GM23338 (cell line): ENCODE data around the gene LANCL1. TPM values are rescaled to one million over a fixed set of nuclear protein-coding genes. Genes with fewer than 3 reads are reported as not detected.

Experiments
- ATAC-seq: fragments of 200-7000 bp; cut with Tn5 transposase; 3 replicates; pipeline ENCODE4 v1.9.1; 2020
- DNase-seq: peaks from one replicate; pipeline ENCODE4 v3.0.0-alpha.2; 2015; ENCODE audit warnings: low spot score
- H2AFZ ChIP-seq: fragments of 200-600 bp; sonication (generic); 2 replicates; pipeline ENCODE4 v1.8.0; 2016; ENCODE audit warnings: antibody characterized with exemption, mild to moderate bottlenecking, moderate library complexity
- H3F3A ChIP-seq: fragments of 200-600 bp; sonication (generic); replicated peaks from 2 replicates; pipeline ENCODE4 v1.8.0; 2017; ENCODE audit warnings: antibody characterized with exemption, mixed run types, low read depth
- H3K27ac ChIP-seq: fragments of 200-600 bp; sonication (generic); 2 replicates; pipeline ENCODE4 v1.6.1; 2016; ENCODE audit warnings: low read depth
- H3K27me3 ChIP-seq: fragments of 200-600 bp; sonication (generic); 2 replicates; pipeline ENCODE4 v1.8.0; 2016; ENCODE audit warnings: mild to moderate bottlenecking, mixed run types, moderate library complexity; ENCODE audit not compliant: insufficient read depth
- H3K36me3 ChIP-seq: fragments of 200-600 bp; sonication (generic); 2 replicates; pipeline ENCODE4 v1.8.0; 2016; ENCODE audit warnings: mild to moderate bottlenecking; ENCODE audit not compliant: insufficient read depth
- H3K4me1 ChIP-seq: fragments of 200-600 bp; sonication (generic); 2 replicates; pipeline ENCODE4 v1.8.0; 2016; ENCODE audit warnings: mild to moderate bottlenecking, moderate library complexity; ENCODE audit not compliant: insufficient read depth
- H3K4me2 ChIP-seq: fragments of 200-600 bp; sonication (generic); 2 replicates; pipeline ENCODE4 v1.7.1; 2017; ENCODE audit warnings: mixed run types
- H3K4me3 ChIP-seq: fragments of 200-600 bp; sonication (generic); 2 replicates; pipeline ENCODE4 v1.6.1; 2016; ENCODE audit warnings: mixed run types
- H3K79me2 ChIP-seq: fragments of 200-600 bp; sonication (generic); replicated peaks from 2 replicates; pipeline ENCODE4 v1.8.0; 2017; ENCODE audit warnings: mild to moderate bottlenecking; ENCODE audit not compliant: insufficient read depth
- H3K9me2 ChIP-seq: fragments of 200-600 bp; sonication (generic); 2 replicates; pipeline ENCODE4 v1.8.0; 2017; ENCODE audit not compliant: insufficient read depth
- H4K20me1 ChIP-seq: fragments of 200-600 bp; sonication (generic); replicated peaks from 2 replicates; pipeline ENCODE4 v1.8.0; 2017; ENCODE audit warnings: mild to moderate bottlenecking; ENCODE audit not compliant: insufficient read depth
- H3K27ac Mint-ChIP-seq: 2 replicates; pipeline ENCODE4 v1.8.0; 2020; ENCODE audit warnings: inconsistent platforms, mild to moderate bottlenecking, moderate library complexity, mixed read lengths
- H3K27me3 Mint-ChIP-seq: 3 replicates; pipeline ENCODE4 v1.8.0; 2022; ENCODE audit warnings: low read depth, mild to moderate bottlenecking, moderate library complexity, mixed read lengths, inconsistent platforms; ENCODE audit not compliant: insufficient read depth, poor library complexity
- H3K36me3 Mint-ChIP-seq: 3 replicates; pipeline ENCODE4 v1.8.0; 2021; ENCODE audit warnings: low read depth, mild to moderate bottlenecking, inconsistent platforms, moderate library complexity, mixed read lengths
- H3K4me1 Mint-ChIP-seq: 3 replicates; pipeline ENCODE4 v1.8.0; 2020; ENCODE audit warnings: mild to moderate bottlenecking, inconsistent platforms, mixed read lengths
- H3K4me3 Mint-ChIP-seq: 3 replicates; pipeline ENCODE4 v1.8.0; 2021; ENCODE audit warnings: moderate library complexity, mild to moderate bottlenecking, inconsistent platforms, mixed read lengths
- H3K9me3 Mint-ChIP-seq: 3 replicates; pipeline ENCODE4 v1.8.0; 2020; ENCODE audit warnings: moderate library complexity, mild to moderate bottlenecking, inconsistent platforms, mixed read lengths
- CREB1 ChIP-seq: fragments of 250-450 bp; sonication (Bioruptor Pico); IDR thresholded peaks from 2 replicates; pipeline ENCODE4 v1.5.0; 2020; ENCODE audit warnings: low read depth, mild to moderate bottlenecking, moderate library complexity
- CTCF ChIP-seq, 2 experiments: fragments of 200-600 bp in 1 of 2; sonication (generic) in 1 of 2; conservative IDR thresholded peaks; 2 replicates each; pipeline versions ENCODE4 v1.5.1 to v1.6.1; 2016 to 2017; ENCODE audit warnings: antibody characterized with exemption in 2 of 2, low read depth in 2 of 2, mild to moderate bottlenecking in 2 of 2, moderate library complexity in 1 of 2
- ETS1 ChIP-seq: IDR thresholded peaks from 2 replicates; pipeline ENCODE4 v1.6.1; 2016; ENCODE audit warnings: antibody characterized with exemption
- EZH2 ChIP-seq: fragments of 200-600 bp; sonication (generic); IDR thresholded peaks from one replicate; pipeline ENCODE4 v1.8.0; 2017; ENCODE audit warnings: antibody characterized with exemption, mild to moderate bottlenecking, low read depth; ENCODE audit not compliant: unreplicated experiment
- EZH2phosphoT487 ChIP-seq: fragments of 200-600 bp; sonication (generic); IDR thresholded peaks from one replicate; pipeline ENCODE4 v1.8.1; 2018; ENCODE audit warnings: antibody characterized with exemption; ENCODE audit not compliant: unreplicated experiment
- JUNB ChIP-seq: IDR thresholded peaks from one replicate; pipeline ENCODE4 v1.6.1; 2016; ENCODE audit warnings: antibody characterized with exemption; ENCODE audit not compliant: unreplicated experiment
- NANOG ChIP-seq: IDR thresholded peaks from 2 replicates; pipeline ENCODE4 v1.6.1; 2016; ENCODE audit warnings: antibody characterized with exemption, borderline replicate concordance
- POLR2AphosphoS5 ChIP-seq: IDR thresholded peaks from 2 replicates; pipeline ENCODE4 v1.6.1; 2016; ENCODE audit warnings: antibody characterized with exemption, low read depth
- REST ChIP-seq: IDR thresholded peaks from one replicate; pipeline ENCODE4 v1.6.1; 2018; ENCODE audit warnings: antibody characterized with exemption; ENCODE audit not compliant: unreplicated experiment
- STAT1 ChIP-seq: IDR thresholded peaks from one replicate; pipeline ENCODE4 v1.6.1; 2016; ENCODE audit warnings: antibody characterized with exemption; ENCODE audit not compliant: unreplicated experiment
- ZNF114 ChIP-seq: fragments of 250-450 bp; sonication (Bioruptor Pico); IDR thresholded peaks from 2 replicates; pipeline ENCODE4 v1.5.0; 2020; ENCODE audit warnings: mild to moderate bottlenecking, moderate library complexity
- ZNF331 ChIP-seq: fragments of 250-450 bp; sonication (Bioruptor Pico); IDR thresholded peaks from 2 replicates; pipeline ENCODE4 v1.5.0; 2020; ENCODE audit warnings: low read depth, mild to moderate bottlenecking, moderate library complexity
- polyA plus RNA-seq: library from polyadenylated mRNA; unstranded; fragments of >200 nt; fragmentation: Nextera tagmentation; extraction: Ambion mirVana; gene quantifications from 2 replicates; pipeline ENCODE4 v1.2.1, GENCODE V29; 2016
- total RNA-seq: library from RNA; depleted of rRNA; stranded (reverse); fragments of >200 nt; shearing (Covaris generic); gene quantifications from 2 replicates; pipeline ENCODE4 v1.2.3, GENCODE V29; 2014

Gene LANCL1
- total and polyA plus RNA-seq, 2 experiments from 2014 or later: 13.4 to 36.8 TPM

GRCh38 chr2:210458395-210458794, 18.2 kb downstream of the LANCL1 start:
- Mint-ChIP-seq H3K36me3 (peaks cover 7% of the 10 kb centered on the region), H3K27ac (no peak overlapping the region), H3K27me3 (no peaks in the 10 kb centered on the region), H3K4me3 (no peak overlapping the region), H3K9me3 (no peaks in the 10 kb centered on the region), H3K4me1 (peaks cover 3% of the 10 kb centered on the region)
- Histone ChIP-seq H4K20me1 (no peaks in the 10 kb centered on the region), H3F3A (no peaks in the 10 kb centered on the region), H3K4me2 (no peak overlapping the region), H2AFZ (no peak overlapping the region), H3K79me2 (no peaks in the 10 kb centered on the region), H3K27me3 (no peaks in the 10 kb centered on the region), H3K9me2 (no peaks in the 10 kb centered on the region), H3K4me3 (no peak overlapping the region), H3K4me1 (no peaks in the 10 kb centered on the region), H3K27ac (no peak overlapping the region), H3K36me3 (peaks cover 4% of the 10 kb centered on the region; the same call in 1 of the 2 replicates)
- TF ChIP-seq STAT1: no peak
- TF ChIP-seq CREB1 (CRISPR knock-in tag): no peak
- TF ChIP-seq NANOG: no peak
- no peak for TF ChIP-seq ZNF114 (CRISPR knock-in tag)
- no peak for TF ChIP-seq EZH2phosphoT487
- TF ChIP-seq POLR2AphosphoS5: no peak
- no peak for TF ChIP-seq CTCF (conservative IDR thresholded peaks at IDR 0.05; ENCODE audit: low read depth in 2 of 2)
- no peak for TF ChIP-seq REST
- ATAC-seq: no peak
- DNase-seq: no peak

- Mint-ChIP-seq H3K4me1 (peaks cover 3% of the 10 kb centered on the region), H3K4me3 (no peak overlapping the region), H3K27me3 (no peaks in the 10 kb centered on the region), H3K27ac (no peak overlapping the region), H3K36me3 (peaks cover 11% of the 10 kb centered on the region), H3K9me3 (no peaks in the 10 kb centered on the region)
- Histone ChIP-seq H3K79me2 (0 out of 2 replicates have a peak, but pooled peaks cover 3% of the 10 kb centered on the region), H3K9me2 (no peaks in the 10 kb centered on the region), H3K27me3 (no peaks in the 10 kb centered on the region), H3K4me3 (no peak overlapping the region), H3K27ac (no peak overlapping the region), H2AFZ (no peak overlapping the region), H3F3A (no peaks in the 10 kb centered on the region), H3K36me3 (peaks cover 4% of the 10 kb centered on the region; the same call in 1 of the 2 replicates), H3K4me1 (no peaks in the 10 kb centered on the region), H4K20me1 (no peaks in the 10 kb centered on the region), H3K4me2 (no peak overlapping the region)
- no peak for ATAC-seq
- DNase-seq: no peak
- TF ChIP-seq EZH2phosphoT487 (no peak), EZH2 (no peak), NANOG (no peak), ZNF331 (CRISPR knock-in tag) (no peak), CREB1 (CRISPR knock-in tag) (no peak), STAT1 (no peak), ETS1 (no peak), ZNF114 (CRISPR knock-in tag) (no peak), POLR2AphosphoS5 (no peak), JUNB (no peak)
These were observed 20.0 kb downstream of the LANCL1 start for GRCh38 chr2:210456571-210456970.
